Transverse colon (tissue), 4 donors: ENCODE data around the gene NEURL1. TPM values are rescaled to one million over a fixed set of nuclear protein-coding genes. Genes with fewer than 3 reads are reported as not detected.

Source experiments
- DNase-seq: peaks from one replicate; pipeline ENCODE4 v3.0.0-alpha.2; 2019
- H3K27ac ChIP-seq, 4 donors: fragments of 200-600 bp; sonication (generic); 2 replicates each; pipeline ENCODE4 v1.5.1; 2016 to 2018; ENCODE audit warnings: inconsistent platforms in 4 of 4
- H3K27me3 ChIP-seq: fragments of 200-600 bp; sonication (generic); 2 replicates; pipeline ENCODE4 v1.5.1; 2017; ENCODE audit warnings: inconsistent platforms
- H3K36me3 ChIP-seq, 4 donors: fragments of 200-600 bp; sonication (generic); 2 replicates each; pipeline ENCODE4 v1.5.1; 2017 to 2019; ENCODE audit warnings: inconsistent platforms in 4 of 4
- H3K4me1 ChIP-seq, 4 donors: fragments of 200-600 bp; sonication (generic); 2 replicates each; pipeline ENCODE4 v1.5.1; 2017 to 2020; ENCODE audit warnings: inconsistent platforms in 4 of 4
- H3K4me3 ChIP-seq, 4 donors: fragments of 200-600 bp; sonication (generic); 1 replicate in 1 of 4; 2 replicates in 3 of 4; pipeline versions ENCODE4 v1.5.1 to v1.6.1; 2017 to 2019; ENCODE audit warnings: inconsistent platforms in 4 of 4
- H3K9me3 ChIP-seq, 2 donors: fragments of 200-600 bp; sonication (generic); 2 replicates each; pipeline ENCODE4 v1.5.1; 2017 to 2019; ENCODE audit warnings: inconsistent platforms in 2 of 2
- CTCF ChIP-seq, 5 experiments: fragments of 200-600 bp in 3 of 5; fragments of 450-650 bp in 2 of 5; sonication (generic) in 3 of 5; IDR thresholded peaks; 1 replicate in 2 of 5; 2 replicates in 3 of 5; pipeline ENCODE4 v1.5.1; 2016 to 2017; ENCODE audit warnings: antibody characterized with exemption in 5 of 5, inconsistent platforms in 3 of 5, mild to moderate bottlenecking in 2 of 5, moderate library complexity in 1 of 5
- EP300 ChIP-seq: sonication (generic); formaldehyde crosslinking; IDR thresholded peaks from one replicate; pipeline ENCODE4 v1.6.1; 2017; ENCODE audit warnings: antibody characterized with exemption, low read depth
- POLR2A ChIP-seq: fragments of 450-650 bp; IDR thresholded peaks from one replicate; pipeline ENCODE4 v1.6.1; 2016; ENCODE audit warnings: antibody characterized with exemption, mild to moderate bottlenecking, moderate library complexity
- POLR2AphosphoS5 ChIP-seq, 3 donors: sonication (generic); formaldehyde crosslinking; IDR thresholded peaks; one replicate each; pipeline ENCODE4 v1.6.1; 2016; ENCODE audit warnings: antibody characterized with exemption in 3 of 3
- whole genome bisulfite sequencing, 2 donors: methylation state at CpG; one replicate each; pipeline ENCODE4 v1.1.5; 2018; ENCODE audit warnings: low coverage in 1 of 2; 5-methylcytosine and 5-hydroxymethylcytosine counted together
- in situ Hi-C, 4 donors: fragments of 200-750 bp; cut with MboI; loops; one replicate each; pipeline versions ENCODE4 v1.15.0 to v1.15.1; 2017; ENCODE audit warnings: low sequenced_read_pairs in 3 of 4, low pct_ligation_motif_present in 1 of 4, low pct_unique_long_range_greater_than_20kb in 1 of 4
- intact Hi-C: fragments of 100-400 bp; cut with DNase I; formaldehyde crosslinking; loops from one replicate; pipeline ENCODE4 v1.15.1; 2023; ENCODE audit warnings: low total_unique reads
- total RNA-seq, 4 donors: library from RNA; depleted of rRNA; stranded (reverse); fragments of >200 nt; gene quantifications; one replicate each; pipeline ENCODE4 v1.1.0, GENCODE V29; 2016

Gene NEURL1
- total RNA-seq, 4 donors from 2014 or later, result 36.7 to 177 (median 55.8) TPM

- peak overlapping the region; percentile 36 to 76 (median 63) for H3K27ac ChIP-seq
Observed at GRCh38 chr10:103470761-103471653, 22.5 kb upstream of the NEURL1 start.

GRCh38 chr10:103472005-103472404, 21.5 kb upstream of the NEURL1 start:
- H3K4me1 ChIP-seq, result peaks cover 0 to 11% (median 9%) of the 10 kb centered on the region in 4 donors
- no peaks in the 10 kb centered on the region for H3K27me3 ChIP-seq
- TF ChIP-seq EP300 (no peak), CTCF (IDR thresholded peaks at IDR 0.05) (no peak), POLR2A (no peak), POLR2AphosphoS5 (IDR thresholded peaks at IDR 0.05) (no peak)
- H3K4me3 ChIP-seq, result no peak overlapping the region
- DNase-seq, result peak; percentile 28
- H3K9me3 ChIP-seq, result no peaks in the 10 kb centered on the region
- intact Hi-C loops (no loop called here), in situ Hi-C loops (no loop called here)
- 91% methylated on average over 2 of the region's 2 CpGs; no CpG with 5 or more reads in 1 of the 2 donors for WGBS, 2 donors
- peak overlapping the region; percentile 36 to 76 (median 63) for H3K27ac ChIP-seq
- H3K36me3 ChIP-seq, result no peaks in the 10 kb centered on the region

More at GRCh38 chr10:103470761-103471653, 22.5 kb upstream of the NEURL1 start:
- Histone ChIP-seq H3K4me3 (no peak overlapping the region), H3K36me3 (no peaks in the 10 kb centered on the region), H3K27me3 (no peaks in the 10 kb centered on the region), H3K4me1 (peaks cover 0 to 11% (median 9%) of the 10 kb centered on the region in 4 donors), H3K9me3 (no peaks in the 10 kb centered on the region)
- intact Hi-C loops, result no loop called here
- in situ Hi-C loops, result no loop called here
- peak; percentile 71 for DNase-seq
- TF ChIP-seq POLR2AphosphoS5 (IDR thresholded peaks at IDR 0.05) (no peak), EP300 (no peak), POLR2A (no peak), CTCF (IDR thresholded peaks at IDR 0.05) (no peak)
- WGBS, 2 donors, result 40 to 52% methylated on average over 2 to 14 of the region's 14 CpGs

- 90% methylated on average over 24 of the region's 32 CpGs; no CpG with 5 or more reads in 1 of the 2 donors for WGBS, 2 donors
- DNase-seq, result no peak
Observed at GRCh38 chr10:103473261-103473671, 20.2 kb upstream of the NEURL1 start.

More at GRCh38 chr10:103473261-103473671, 20.2 kb upstream of the NEURL1 start:
- H3K36me3 ChIP-seq, result no peaks in the 10 kb centered on the region
- TF ChIP-seq POLR2A, result no peak
- no peak for TF ChIP-seq CTCF (IDR thresholded peaks at IDR 0.05)
- no peak for TF ChIP-seq EP300
- no peak for TF ChIP-seq POLR2AphosphoS5 (IDR thresholded peaks at IDR 0.05)
- no peaks in the 10 kb centered on the region for H3K27me3 ChIP-seq
- H3K27ac ChIP-seq, result no peak overlapping the region
- no peak overlapping the region for H3K4me3 ChIP-seq
- H3K4me1 ChIP-seq, result peaks cover 0 to 11% (median 9%) of the 10 kb centered on the region in 4 donors
- in situ Hi-C loops (no loop called here), intact Hi-C loops (no loop called here)
- H3K9me3 ChIP-seq, result no peaks in the 10 kb centered on the region
